ENCODE results near the gene BTBD7.

- TF ChIP-seq POLR2AphosphoS5 (IDR thresholded peaks at IDR 0.05; ENCODE audit: low read depth) (no peak), EZH2phosphoT487 (IDR thresholded peaks at IDR 0.05; ENCODE audit: unreplicated experiment) (no peak), CTCF (conservative IDR thresholded peaks at IDR 0.05; ENCODE audit: low read depth in 2 of 2) (no peak), EZH2 (IDR thresholded peaks at IDR 0.05; ENCODE audit: low read depth, unreplicated experiment) (no peak), CREB1 (CRISPR knock-in tag; IDR thresholded peaks at IDR 0.05; ENCODE audit: low read depth) (no peak), REST (IDR thresholded peaks at IDR 0.05; ENCODE audit: unreplicated experiment) (no peak), JUNB (IDR thresholded peaks at IDR 0.05; ENCODE audit: unreplicated experiment) (no peak), STAT1 (IDR thresholded peaks at IDR 0.05; ENCODE audit: unreplicated experiment) (no peak), NANOG (IDR thresholded peaks at IDR 0.05; ENCODE audit: borderline replicate concordance) (no peak), ZNF114 (CRISPR knock-in tag; IDR thresholded peaks at IDR 0.05) (no peak)
- TF ChIP-seq, protein P1, sequence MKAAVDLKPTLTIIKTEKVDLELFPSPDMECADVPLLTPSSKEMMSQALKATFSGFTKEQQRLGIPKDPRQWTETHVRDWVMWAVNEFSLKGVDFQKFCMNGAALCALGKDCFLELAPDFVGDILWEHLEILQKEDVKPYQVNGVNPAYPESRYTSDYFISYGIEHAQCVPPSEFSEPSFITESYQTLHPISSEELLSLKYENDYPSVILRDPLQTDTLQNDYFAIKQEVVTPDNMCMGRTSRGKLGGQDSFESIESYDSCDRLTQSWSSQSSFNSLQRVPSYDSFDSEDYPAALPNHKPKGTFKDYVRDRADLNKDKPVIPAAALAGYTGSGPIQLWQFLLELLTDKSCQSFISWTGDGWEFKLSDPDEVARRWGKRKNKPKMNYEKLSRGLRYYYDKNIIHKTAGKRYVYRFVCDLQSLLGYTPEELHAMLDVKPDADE (IDR thresholded peaks at IDR 0.05), result no peak
These were observed 13.9 kb downstream of the BTBD7 start for GRCh38 chr14:93318927-93319326.

All from GM23338 (cell line).